ENCODE data around the gene MUC5B.
A peak's percentile ranks its signal among the peaks of the same experiment; 100 is the strongest.

The MUC5B gene

GRCh38 chr11:1292018-1292643, 69.3 kb downstream of the MUC5B start:
- in situ Hi-C loops (cut with HindIII; ENCODE audit: low sequenced_read_pairs): no loop called here
- TF ChIP-seq, protein P1, sequence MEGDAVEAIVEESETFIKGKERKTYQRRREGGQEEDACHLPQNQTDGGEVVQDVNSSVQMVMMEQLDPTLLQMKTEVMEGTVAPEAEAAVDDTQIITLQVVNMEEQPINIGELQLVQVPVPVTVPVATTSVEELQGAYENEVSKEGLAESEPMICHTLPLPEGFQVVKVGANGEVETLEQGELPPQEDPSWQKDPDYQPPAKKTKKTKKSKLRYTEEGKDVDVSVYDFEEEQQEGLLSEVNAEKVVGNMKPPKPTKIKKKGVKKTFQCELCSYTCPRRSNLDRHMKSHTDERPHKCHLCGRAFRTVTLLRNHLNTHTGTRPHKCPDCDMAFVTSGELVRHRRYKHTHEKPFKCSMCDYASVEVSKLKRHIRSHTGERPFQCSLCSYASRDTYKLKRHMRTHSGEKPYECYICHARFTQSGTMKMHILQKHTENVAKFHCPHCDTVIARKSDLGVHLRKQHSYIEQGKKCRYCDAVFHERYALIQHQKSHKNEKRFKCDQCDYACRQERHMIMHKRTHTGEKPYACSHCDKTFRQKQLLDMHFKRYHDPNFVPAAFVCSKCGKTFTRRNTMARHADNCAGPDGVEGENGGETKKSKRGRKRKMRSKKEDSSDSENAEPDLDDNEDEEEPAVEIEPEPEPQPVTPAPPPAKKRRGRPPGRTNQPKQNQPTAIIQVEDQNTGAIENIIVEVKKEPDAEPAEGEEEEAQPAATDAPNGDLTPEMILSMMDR (IDR thresholded peaks at IDR 0.05; ENCODE audit: low read depth, low read length): no peak
- H3K4me3 ChIP-seq (ENCODE audit: low read depth, low read length): no peak overlapping the region
- DNase-seq (ENCODE audit: low read depth, low spot score): no peak

GRCh38 chr11:1292644-1293618, 70.1 kb downstream of the MUC5B start:
- H3K4me3 ChIP-seq (ENCODE audit: low read depth, low read length): no peak overlapping the region
- no peak for DNase-seq (ENCODE audit: low read depth, low spot score)
- in situ Hi-C loops (cut with HindIII; ENCODE audit: low sequenced_read_pairs): no loop called here
- TF ChIP-seq, protein P1 (IDR thresholded peaks at IDR 0.05; ENCODE audit: low read depth, low read length): no peak

DNA sequence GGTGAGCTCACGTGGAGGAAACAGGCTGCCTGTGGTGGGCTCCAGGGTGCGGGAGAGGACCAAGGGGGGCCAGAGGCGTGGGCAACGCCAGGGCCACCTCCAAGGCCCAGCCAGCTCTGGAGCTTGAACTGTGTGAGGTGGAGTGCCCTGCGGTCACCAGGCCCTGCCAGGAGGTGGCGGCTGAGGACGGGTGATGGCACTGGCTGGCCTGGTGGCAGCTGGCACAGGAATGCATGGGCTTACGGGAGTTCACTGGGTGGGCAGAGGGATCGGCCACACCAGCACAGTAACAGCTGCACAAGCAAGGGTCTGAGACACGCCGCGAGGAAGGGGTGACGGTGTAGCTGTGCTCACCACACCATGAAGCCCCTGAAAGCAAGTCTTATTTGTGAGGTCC, 70.8 kb downstream of the MUC5B start:
- in situ Hi-C loops (cut with HindIII; ENCODE audit: low sequenced_read_pairs): no loop called here
- TF ChIP-seq, protein P1 (IDR thresholded peaks at IDR 0.05; ENCODE audit: low read depth, low read length): peak; percentile 27
- no peak for DNase-seq (ENCODE audit: low read depth, low spot score)
- H3K4me3 ChIP-seq (ENCODE audit: low read depth, low read length): no peak overlapping the region

DNA sequence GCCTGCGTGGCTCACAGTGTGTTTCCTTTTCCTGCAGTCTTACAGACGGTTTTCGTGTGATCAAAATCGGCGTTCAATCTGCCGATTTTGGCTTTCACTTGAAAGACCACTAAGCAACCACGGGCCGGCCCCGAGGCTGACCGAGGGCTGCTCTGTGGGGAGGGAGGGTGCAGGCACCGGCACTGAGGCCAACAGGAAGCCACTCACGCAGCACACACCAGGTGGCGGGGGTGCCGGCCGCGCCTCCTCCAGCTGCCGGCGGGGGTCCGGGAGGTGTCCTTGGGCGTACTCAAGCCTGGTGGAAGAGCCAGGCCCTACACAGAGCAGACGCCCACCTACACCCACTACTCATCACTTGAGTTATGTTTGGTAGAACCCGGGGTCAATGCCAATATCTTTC, 72.2 kb downstream of the MUC5B start:
- no peak overlapping the region for H3K4me3 ChIP-seq (ENCODE audit: low read depth, low read length)
- TF ChIP-seq, protein P1 (IDR thresholded peaks at IDR 0.05; ENCODE audit: low read depth, low read length): no peak
- DNase-seq (ENCODE audit: low read depth, low spot score): no peak
- in situ Hi-C loops (cut with HindIII; ENCODE audit: low sequenced_read_pairs): no loop called here

DNA sequence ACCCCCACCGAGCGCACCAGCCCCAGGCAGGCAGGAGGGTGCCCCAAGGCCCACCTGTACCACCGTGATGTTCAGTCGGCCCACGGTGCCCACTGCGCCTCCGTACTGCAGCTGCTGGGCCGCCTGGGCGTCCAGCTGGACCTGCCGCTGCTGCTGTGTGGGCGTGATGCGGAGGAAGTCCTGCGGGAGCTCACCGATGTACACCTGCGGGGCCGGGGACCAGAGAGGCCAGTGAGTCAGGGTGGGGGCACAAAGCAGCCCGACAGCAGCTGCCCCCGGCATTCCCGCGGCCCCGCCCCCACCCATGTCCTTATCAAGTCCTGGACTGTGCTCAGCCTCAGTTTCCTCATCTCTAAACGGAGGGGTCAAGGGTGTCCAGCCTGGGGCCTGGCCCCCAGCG, 72.7 kb downstream of the MUC5B start:
- in situ Hi-C loops (cut with HindIII; ENCODE audit: low sequenced_read_pairs): no loop called here
- DNase-seq (ENCODE audit: low read depth, low spot score): no peak
- no peak overlapping the region for H3K4me3 ChIP-seq (ENCODE audit: low read depth, low read length)
- TF ChIP-seq, protein P1 (IDR thresholded peaks at IDR 0.05; ENCODE audit: low read depth, low read length): no peak

DNA sequence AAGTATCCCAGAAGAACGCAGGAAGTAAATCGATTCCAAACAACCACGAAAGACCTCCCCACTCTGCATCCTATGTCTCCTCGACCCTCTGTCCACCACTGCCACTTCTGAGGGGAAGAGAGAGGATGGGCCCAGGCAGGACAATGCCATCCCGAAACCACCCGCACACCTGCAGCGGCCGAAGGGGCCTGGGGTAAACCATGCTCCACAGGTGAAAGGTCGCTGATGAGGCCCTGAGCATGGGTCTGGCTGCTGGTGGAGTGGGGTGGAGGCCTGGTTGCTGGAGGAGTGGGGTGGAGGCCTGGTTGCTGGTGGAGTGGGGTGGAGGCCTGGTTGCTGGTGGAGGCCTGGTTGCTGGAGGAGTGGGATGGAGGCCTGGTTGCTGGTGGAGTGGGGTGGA, 73.4 kb downstream of the MUC5B start:
- in situ Hi-C loops (cut with HindIII; ENCODE audit: low sequenced_read_pairs): no loop called here
- TF ChIP-seq, protein P1 (IDR thresholded peaks at IDR 0.05; ENCODE audit: low read depth, low read length): no peak
- no peak overlapping the region for H3K4me3 ChIP-seq (ENCODE audit: low read depth, low read length)
- no peak for DNase-seq (ENCODE audit: low read depth, low spot score)
